ENCODE results near the gene C1QTNF2. TPM values are rescaled to one million over a fixed set of nuclear protein-coding genes. Genes with fewer than 3 reads are reported as not detected.

The C1QTNF2 gene
- total RNA-seq, 2 donors from 2014 or later = not detected

DNA sequence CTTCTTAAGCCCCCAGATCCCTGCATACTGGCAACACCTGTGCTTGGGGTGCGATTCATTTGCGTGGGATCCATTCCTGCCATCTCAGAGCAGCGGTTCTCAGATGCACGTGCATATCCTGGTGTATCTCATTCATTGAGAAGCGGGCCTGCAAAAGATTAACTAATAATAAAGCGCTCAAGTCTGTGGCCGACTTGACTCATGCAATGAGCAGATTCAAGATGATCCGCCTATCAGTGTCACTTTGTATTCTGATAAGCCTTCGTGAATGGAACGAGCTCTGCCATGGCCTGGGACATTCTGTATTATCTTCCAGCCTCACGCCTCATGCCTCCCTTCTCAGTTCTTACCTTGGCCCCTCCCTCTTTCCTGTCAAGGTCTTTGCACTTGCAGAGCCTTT lies 22.3 kb downstream of the C1QTNF2 start:
- Mint-ChIP-seq H3K4me3 (no peak overlapping the region), H3K36me3 (ENCODE audit: low read depth) (no peaks in the 10 kb centered on the region), H3K27ac (no peak overlapping the region), H3K27me3 (ENCODE audit: insufficient read depth) (no peaks in the 10 kb centered on the region), H3K4me1 (peaks cover 7% of the 10 kb centered on the region), H3K9me3 (no peaks in the 10 kb centered on the region)
- no peak overlapping the region for H3K4me3 ChIP-seq (ENCODE audit: low read length)
- DNase-seq = peak; percentile 60
- no peak overlapping the region for H3K27ac ChIP-seq (ENCODE audit: low read depth, low read length)
- no peaks in the 10 kb centered on the region for H3K9me3 ChIP-seq (ENCODE audit: control insufficient read depth, low read length)
- no peak for TF ChIP-seq CTCF (conservative IDR thresholded peaks at IDR 0.05)
- H3K36me3 ChIP-seq (ENCODE audit: control insufficient read depth, insufficient read depth, low read length) = no peaks in the 10 kb centered on the region
- 77 to 82% methylated on average over 11 of the region's 11 CpGs for WGBS, 2 experiments (ENCODE audit: insufficient coverage in 1 of 2, insufficient read length in 1 of 2)
- H3K4me1 ChIP-seq (ENCODE audit: control insufficient read depth, insufficient read depth, low read length) = peaks cover 4% of the 10 kb centered on the region
- no peaks in the 10 kb centered on the region for H3K27me3 ChIP-seq (ENCODE audit: control insufficient read depth, insufficient read depth, low read length, poor library complexity, severe bottlenecking)
- no peak overlapping the region for H3K9ac ChIP-seq (ENCODE audit: extremely low read depth, low read length, poor library complexity, severe bottlenecking)

GRCh38 chr5:160347448-160347847 lies 23.0 kb downstream of the C1QTNF2 start:
- peaks cover 4% of the 10 kb centered on the region for H3K4me1 ChIP-seq (ENCODE audit: control insufficient read depth, insufficient read depth, low read length)
- H3K4me3 ChIP-seq (ENCODE audit: low read length) = no peak overlapping the region
- H3K27ac ChIP-seq (ENCODE audit: low read depth, low read length) = no peak overlapping the region
- no peaks in the 10 kb centered on the region for H3K9me3 ChIP-seq (ENCODE audit: control insufficient read depth, low read length)
- H3K9me3 Mint-ChIP-seq = no peaks in the 10 kb centered on the region
- H3K27ac Mint-ChIP-seq = no peak overlapping the region
- no peak for TF ChIP-seq CTCF (conservative IDR thresholded peaks at IDR 0.05)
- no peaks in the 10 kb centered on the region for H3K36me3 Mint-ChIP-seq (ENCODE audit: low read depth)
- no peaks in the 10 kb centered on the region for H3K27me3 Mint-ChIP-seq (ENCODE audit: insufficient read depth)
- H3K9ac ChIP-seq (ENCODE audit: extremely low read depth, low read length, poor library complexity, severe bottlenecking) = no peak overlapping the region
- H3K36me3 ChIP-seq (ENCODE audit: control insufficient read depth, insufficient read depth, low read length) = no peaks in the 10 kb centered on the region
- H3K27me3 ChIP-seq (ENCODE audit: control insufficient read depth, insufficient read depth, low read length, poor library complexity, severe bottlenecking) = no peaks in the 10 kb centered on the region
- DNase-seq = no peak
- WGBS, 2 experiments (ENCODE audit: insufficient coverage in 1 of 2, insufficient read length in 1 of 2) = 85 to 96% methylated on average over 4 to 6 of the region's 6 CpGs
- no peak overlapping the region for H3K4me3 Mint-ChIP-seq
- peaks cover 7% of the 10 kb centered on the region for H3K4me1 Mint-ChIP-seq

- WGBS, 2 experiments (ENCODE audit: insufficient coverage in 1 of 2, insufficient read length in 1 of 2) = 93 to 97% methylated on average over 3 to 4 of the region's 4 CpGs
- Histone ChIP-seq H3K27ac (ENCODE audit: low read depth, low read length) (no peak overlapping the region), H3K36me3 (ENCODE audit: control insufficient read depth, insufficient read depth, low read length) (no peaks in the 10 kb centered on the region), H3K9ac (ENCODE audit: extremely low read depth, low read length, poor library complexity, severe bottlenecking) (no peak overlapping the region), H3K9me3 (ENCODE audit: control insufficient read depth, low read length) (no peaks in the 10 kb centered on the region), H3K4me1 (ENCODE audit: control insufficient read depth, insufficient read depth, low read length) (peaks cover 4% of the 10 kb centered on the region), H3K4me3 (ENCODE audit: low read length) (no peak overlapping the region), H3K27me3 (ENCODE audit: control insufficient read depth, insufficient read depth, low read length, poor library complexity, severe bottlenecking) (no peaks in the 10 kb centered on the region)
- no peaks in the 10 kb centered on the region for H3K27me3 Mint-ChIP-seq (ENCODE audit: insufficient read depth)
- peaks cover 7% of the 10 kb centered on the region for H3K4me1 Mint-ChIP-seq
- no peak for TF ChIP-seq CTCF (conservative IDR thresholded peaks at IDR 0.05)
- H3K27ac Mint-ChIP-seq = no peak overlapping the region
- no peak for DNase-seq
- H3K36me3 Mint-ChIP-seq (ENCODE audit: low read depth) = no peaks in the 10 kb centered on the region
- no peaks in the 10 kb centered on the region for H3K9me3 Mint-ChIP-seq
- no peak overlapping the region for H3K4me3 Mint-ChIP-seq
Measured at GRCh38 chr5:160342413-160342941, 27.9 kb downstream of the C1QTNF2 start.

Measured in endodermal cell (in vitro differentiated cells).